SK-N-MC (cell line): ENCODE results near the gene ACSM6.

ENCODE experiments used
- EZH2 ChIP-seq: fragments of 200-600 bp; sonication (generic); IDR thresholded peaks from one replicate; pipeline ENCODE4 v1.6.1; 2017; ENCODE audit warnings: antibody characterized with exemption
- FOXP2 ChIP-seq: optimal IDR thresholded peaks from 2 replicates; pipeline ENCODE3; 2011; ENCODE audit warnings: mild to moderate bottlenecking, moderate library complexity; ENCODE audit not compliant: insufficient read depth; ENCODE audit errors: extremely low read length, control extremely low read depth
- POLR2AphosphoS5 ChIP-seq: IDR thresholded peaks from 2 replicates; pipeline ENCODE4 v1.6.1; 2012; ENCODE audit warnings: mild to moderate bottlenecking, low read depth, low read length, borderline replicate concordance

DNA sequence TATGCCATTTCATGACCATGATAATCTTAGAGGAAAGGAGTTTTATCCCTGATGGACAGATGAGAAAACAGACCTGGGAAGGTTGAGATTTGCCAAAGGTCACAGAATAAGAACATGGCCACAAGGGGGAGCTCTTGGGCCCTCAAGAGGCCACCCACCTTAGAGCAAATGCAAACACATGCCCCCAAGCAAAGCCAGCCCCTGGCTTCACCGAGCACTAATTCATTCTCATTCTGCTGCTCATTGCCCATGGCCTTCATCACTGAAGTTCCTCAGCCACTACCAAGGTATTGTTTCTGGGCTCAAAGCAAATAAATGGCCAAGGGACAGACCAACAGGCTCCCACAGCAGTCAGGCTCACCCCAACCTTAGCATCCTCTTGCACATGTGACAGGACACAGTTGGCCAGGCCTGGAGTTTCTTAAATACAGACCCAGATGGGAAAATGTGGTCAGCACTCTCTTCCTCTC lies 52.6 kb downstream of the ACSM6 start:
- no peak for TF ChIP-seq POLR2AphosphoS5
- TF ChIP-seq EZH2, result no peak
- no peak for TF ChIP-seq FOXP2
